ENCODE results near the gene PAX7.

Gene PAX7

DNA sequence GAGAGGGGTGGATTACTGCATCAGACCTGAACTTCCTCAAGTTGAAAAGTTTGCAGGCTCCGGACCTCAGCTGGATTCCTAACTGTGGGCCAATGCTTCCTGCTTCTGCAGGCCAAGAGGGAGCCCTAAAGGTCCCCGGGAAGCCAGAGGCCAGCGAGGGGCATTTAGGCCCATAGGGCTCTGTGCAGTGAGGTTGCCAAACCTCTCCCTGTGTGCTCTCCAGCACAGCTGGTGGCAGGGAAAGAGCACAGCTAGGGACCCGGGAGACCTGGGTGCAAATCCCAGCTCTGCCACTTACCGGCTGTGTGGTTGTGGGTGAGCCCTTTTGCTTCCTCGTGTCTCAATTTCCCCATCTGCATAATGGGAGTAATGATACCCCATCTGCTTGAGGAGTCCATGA, 100.5 kb downstream of the PAX7 start:
- ATAC-seq, result no peak
- TF ChIP-seq ISL1 (CRISPR knock-in tag; IDR thresholded peaks at IDR 0.05), result no peak

DNA sequence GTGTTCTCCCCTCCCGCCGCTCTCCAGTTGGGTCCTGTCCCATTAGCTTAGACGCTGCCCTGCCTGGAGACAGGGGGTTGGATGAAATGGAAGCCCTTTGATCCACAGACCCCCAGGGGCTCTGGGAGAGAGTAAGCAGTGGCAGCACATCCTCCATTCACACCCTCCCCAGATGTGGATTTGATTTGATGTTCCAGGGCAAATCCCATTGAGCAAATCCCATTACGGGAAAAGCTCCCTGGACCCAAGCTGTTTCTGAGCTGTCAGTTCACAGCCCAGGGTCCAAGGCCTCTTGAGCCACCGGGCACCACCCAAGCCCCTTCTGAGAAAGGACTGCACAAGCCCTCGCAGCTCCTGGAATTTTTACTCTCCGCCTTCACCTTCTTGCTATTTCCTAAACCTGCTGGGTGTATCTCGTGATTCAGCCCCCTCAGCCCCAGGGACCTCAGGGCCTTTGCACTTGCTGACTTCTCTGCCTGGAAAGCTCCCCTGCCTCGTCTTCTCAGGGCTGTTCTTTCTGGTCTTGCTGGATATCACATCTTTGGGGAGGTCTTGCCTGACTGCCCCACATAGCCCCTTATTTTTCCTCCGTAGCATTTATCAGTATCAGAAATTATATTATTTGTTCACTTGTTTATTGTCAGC, 101.1 kb downstream of the PAX7 start:
- TF ChIP-seq ZFP3 (CRISPR knock-in tag; IDR thresholded peaks at IDR 0.05) (no peak), ZNF565 (CRISPR knock-in tag; conservative IDR thresholded peaks at IDR 0.05; ENCODE audit: low read depth) (no peak), TOX (CRISPR knock-in tag; IDR thresholded peaks at IDR 0.05; ENCODE audit: borderline replicate concordance) (no peak), ESRRG (CRISPR knock-in tag; IDR thresholded peaks at IDR 0.05) (no peak), OSR1 (CRISPR knock-in tag; IDR thresholded peaks at IDR 0.05) (no peak), TCF4 (CRISPR knock-in tag; IDR thresholded peaks at IDR 0.05; ENCODE audit: borderline replicate concordance) (no peak), SNAI2 (CRISPR knock-in tag; IDR thresholded peaks at IDR 0.05) (no peak), POU6F1 (CRISPR knock-in tag; IDR thresholded peaks at IDR 0.05; ENCODE audit: borderline replicate concordance, low read depth) (no peak), CSRNP3 (CRISPR knock-in tag; IDR thresholded peaks at IDR 0.05) (no peak), RARB (CRISPR knock-in tag; IDR thresholded peaks at IDR 0.05) (no peak), CSDC2 (CRISPR knock-in tag; IDR thresholded peaks at IDR 0.05) (no peak)
- TF ChIP-seq, protein P1, sequence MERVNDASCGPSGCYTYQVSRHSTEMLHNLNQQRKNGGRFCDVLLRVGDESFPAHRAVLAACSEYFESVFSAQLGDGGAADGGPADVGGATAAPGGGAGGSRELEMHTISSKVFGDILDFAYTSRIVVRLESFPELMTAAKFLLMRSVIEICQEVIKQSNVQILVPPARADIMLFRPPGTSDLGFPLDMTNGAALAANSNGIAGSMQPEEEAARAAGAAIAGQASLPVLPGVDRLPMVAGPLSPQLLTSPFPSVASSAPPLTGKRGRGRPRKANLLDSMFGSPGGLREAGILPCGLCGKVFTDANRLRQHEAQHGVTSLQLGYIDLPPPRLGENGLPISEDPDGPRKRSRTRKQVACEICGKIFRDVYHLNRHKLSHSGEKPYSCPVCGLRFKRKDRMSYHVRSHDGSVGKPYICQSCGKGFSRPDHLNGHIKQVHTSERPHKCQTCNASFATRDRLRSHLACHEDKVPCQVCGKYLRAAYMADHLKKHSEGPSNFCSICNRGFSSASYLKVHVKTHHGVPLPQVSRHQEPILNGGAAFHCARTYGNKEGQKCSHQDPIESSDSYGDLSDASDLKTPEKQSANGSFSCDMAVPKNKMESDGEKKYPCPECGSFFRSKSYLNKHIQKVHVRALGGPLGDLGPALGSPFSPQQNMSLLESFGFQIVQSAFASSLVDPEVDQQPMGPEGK (CRISPR knock-in tag; IDR thresholded peaks at IDR 0.05; ENCODE audit: borderline replicate concordance), result no peak

DNA sequence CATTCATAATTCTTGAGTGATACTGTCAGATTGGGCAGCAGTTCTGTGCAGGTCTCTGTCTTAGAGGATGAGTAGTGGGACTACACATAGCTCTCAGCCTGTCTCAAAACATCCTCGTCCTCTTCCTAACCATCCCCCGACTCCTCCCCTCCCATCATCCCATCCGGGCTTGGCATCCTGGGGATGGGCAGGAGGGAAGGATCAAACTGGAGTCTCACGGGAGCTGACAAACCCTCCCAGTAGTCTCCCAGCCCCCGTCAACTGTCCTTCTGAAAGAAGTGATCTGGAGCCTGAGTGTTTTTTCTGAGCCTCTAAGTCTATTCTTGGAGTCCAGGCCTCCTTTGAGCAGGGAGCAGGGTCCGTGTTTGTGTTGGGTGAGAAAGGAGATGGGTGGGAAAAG, 102.0 kb downstream of the PAX7 start:
- TF ChIP-seq POU6F1 (CRISPR knock-in tag; IDR thresholded peaks at IDR 0.05; ENCODE audit: borderline replicate concordance, low read depth) (no peak), ZNF8 (CRISPR knock-in tag; IDR thresholded peaks at IDR 0.05) (no peak), PPARA (CRISPR knock-in tag; IDR thresholded peaks at IDR 0.05; ENCODE audit: borderline replicate concordance) (no peak), BACH2 (CRISPR knock-in tag; IDR thresholded peaks at IDR 0.05; ENCODE audit: borderline replicate concordance) (no peak), RARB (CRISPR knock-in tag; IDR thresholded peaks at IDR 0.05) (no peak)
- TF ChIP-seq, protein P1 (CRISPR knock-in tag; IDR thresholded peaks at IDR 0.05; ENCODE audit: borderline replicate concordance), result no peak
- ATAC-seq, result no peak

More for the DNA sequence above, 101.1 kb downstream of the PAX7 start:
- no peak for ATAC-seq

DNA sequence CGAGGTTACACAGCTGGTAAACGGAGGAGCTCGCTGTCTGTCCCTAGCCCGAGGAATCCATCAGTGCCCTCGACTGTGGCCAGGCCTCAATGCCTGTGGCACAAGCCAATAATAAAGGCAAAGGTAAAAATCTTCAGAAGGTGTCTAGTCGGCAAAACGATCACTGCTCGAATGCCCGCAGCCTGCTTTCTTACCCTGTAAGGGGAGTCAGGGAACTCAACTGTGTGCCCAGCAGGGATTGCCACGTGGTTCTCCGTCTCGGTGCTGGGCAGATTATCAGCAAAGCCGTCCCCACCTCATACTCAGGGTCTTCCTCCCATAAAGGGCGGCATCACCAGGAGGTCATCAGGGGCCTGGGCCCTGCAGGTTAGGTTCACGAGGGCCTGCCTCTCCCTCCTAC, 103.4 kb downstream of the PAX7 start:
- TF ChIP-seq TOX (CRISPR knock-in tag; IDR thresholded peaks at IDR 0.05; ENCODE audit: borderline replicate concordance), result no peak
- TF ChIP-seq, protein P1 (CRISPR knock-in tag; IDR thresholded peaks at IDR 0.05; ENCODE audit: borderline replicate concordance), result no peak
- TF ChIP-seq ZFP30 (CRISPR knock-in tag; IDR thresholded peaks at IDR 0.05), result no peak
- TF ChIP-seq TCF4 (CRISPR knock-in tag; IDR thresholded peaks at IDR 0.05; ENCODE audit: borderline replicate concordance), result no peak
- no peak for TF ChIP-seq CSRNP3 (CRISPR knock-in tag; IDR thresholded peaks at IDR 0.05)
- TF ChIP-seq ZNF70 (CRISPR knock-in tag; IDR thresholded peaks at IDR 0.05), result no peak
- no peak for TF ChIP-seq ZNF8 (CRISPR knock-in tag; IDR thresholded peaks at IDR 0.05)
- TF ChIP-seq ZNF565 (CRISPR knock-in tag; conservative IDR thresholded peaks at IDR 0.05; ENCODE audit: low read depth), result no peak
- TF ChIP-seq ARNTL (CRISPR knock-in tag; IDR thresholded peaks at IDR 0.05; ENCODE audit: borderline replicate concordance, low read depth), result no peak
- ATAC-seq, result no peak
